H1 (cell line): ENCODE data around the gene C20orf202. TPM values are rescaled to one million over a fixed set of nuclear protein-coding genes. Genes with fewer than 3 reads are reported as not detected.

Source experiments
- CTCF ChIA-PET: fragments of 300-600 bp; sonication (Branson Sonifier 250); formaldehyde crosslinking; loops from one replicate; lab custom pipeline; 2021; ENCODE audit not compliant: partially characterized antibody; lab: Charles Lee
- POLR2A ChIA-PET: fragments of 300-600 bp; sonication (Branson Sonifier 250); formaldehyde crosslinking; loops from one replicate; lab custom pipeline; 2021; ENCODE audit warnings: inconsistent platforms; ENCODE audit not compliant: partially characterized antibody; lab: Charles Lee
- DNase-seq, 2 experiments: peaks; one replicate each; pipeline versions ENCODE4 v3.0.0 to v3.0.0-alpha.2; 2010 to 2022; ENCODE audit warnings: low spot score in 2 of 2, low read depth in 1 of 2, mixed read lengths in 1 of 2
- FAIRE-seq: peaks from 2 replicates; lab custom pipeline; 2011; peaks lifted over from hg19 to GRCh38; lab: Jason Lieb, UNC
- H2AFZ ChIP-seq: 2 replicates; pipeline ENCODE4 v1.8.1; 2012; ENCODE audit warnings: low read length, inconsistent platforms
- H2AK5ac ChIP-seq: 2 replicates; pipeline ENCODE4 v1.6.1; 2013; ENCODE audit warnings: low read depth, low read length
- H2BK120ac ChIP-seq: replicated peaks from 2 replicates; pipeline ENCODE3; 2013; ENCODE audit warnings: low read depth, low read length, inconsistent platforms
- H2BK12ac ChIP-seq: 2 replicates; pipeline ENCODE4 v1.6.1; 2013; ENCODE audit warnings: low read depth, low read length
- H2BK15ac ChIP-seq: 2 replicates; pipeline ENCODE4 v1.6.1; 2013; ENCODE audit warnings: low read length
- H2BK20ac ChIP-seq: 2 replicates; pipeline ENCODE4 v1.6.1; 2013; ENCODE audit warnings: low read length
- H2BK5ac ChIP-seq: 2 replicates; pipeline ENCODE4 v1.6.1; 2013; ENCODE audit warnings: low read depth, low read length
- H3K14ac ChIP-seq: 2 replicates; pipeline ENCODE4 v1.6.1; 2013; ENCODE audit warnings: inconsistent platforms; ENCODE audit not compliant: insufficient read length
- H3K18ac ChIP-seq: 2 replicates; pipeline ENCODE4 v1.6.1; 2013; ENCODE audit warnings: low read length; ENCODE audit errors: extremely low read depth
- H3K23ac ChIP-seq: 2 replicates; pipeline ENCODE4 v1.6.1; 2013; ENCODE audit warnings: inconsistent platforms; ENCODE audit not compliant: insufficient read length
- H3K23me2 ChIP-seq: 2 replicates; pipeline ENCODE4 v1.6.1; 2013; ENCODE audit warnings: low read depth, low read length
- H3K27ac ChIP-seq: 2 replicates; pipeline ENCODE4 v1.6.1; 2011; ENCODE audit warnings: low read depth, low read length, inconsistent platforms
- H3K27me3 ChIP-seq, 4 experiments: replicated peaks in 1 of 4; 1 replicate in 1 of 4; 2 replicates in 3 of 4; pipeline versions ENCODE4 v1.6.1 to v1.8.1; 2011 to 2013; ENCODE audit warnings: low read length in 3 of 4, mild to moderate bottlenecking in 3 of 4, inconsistent platforms in 2 of 4, mixed read lengths in 2 of 4, moderate library complexity in 1 of 4; ENCODE audit not compliant: control insufficient read depth in 3 of 4, insufficient read depth in 3 of 4; ENCODE audit errors: extremely low read depth in 1 of 4
- H3K36me3 ChIP-seq, 4 experiments: 2 replicates each; pipeline versions ENCODE4 v1.6.1 to v1.8.1; 2011 to 2013; ENCODE audit warnings: mild to moderate bottlenecking in 4 of 4, low read length in 3 of 4, moderate library complexity in 2 of 4, control low read depth in 1 of 4, inconsistent platforms in 1 of 4; ENCODE audit not compliant: insufficient read depth in 4 of 4, control insufficient read depth in 2 of 4
- H3K4ac ChIP-seq: replicated peaks from 2 replicates; pipeline ENCODE3; 2013; ENCODE audit warnings: low read length, low read depth, mixed read lengths, inconsistent platforms; ENCODE audit not compliant: insufficient read length
- H3K4me1 ChIP-seq, 4 experiments: replicated peaks in 1 of 4; 1 replicate in 1 of 4; 2 replicates in 3 of 4; pipeline versions ENCODE4 v1.6.1 to v1.8.1; 2011 to 2013; ENCODE audit warnings: low read length in 3 of 4, inconsistent platforms in 2 of 4, mixed read lengths in 1 of 4; ENCODE audit not compliant: insufficient read depth in 4 of 4, control insufficient read depth in 3 of 4
- H3K4me2 ChIP-seq, 2 experiments: 2 replicates each; pipeline versions ENCODE4 v1.6.1 to v1.8.1; 2011 to 2013; ENCODE audit warnings: low read depth in 2 of 2, low read length in 2 of 2, control low read depth in 1 of 2, inconsistent platforms in 1 of 2, mild to moderate bottlenecking in 1 of 2; ENCODE audit not compliant: insufficient read depth in 1 of 2
- H3K4me3 ChIP-seq, 4 experiments: fragments of 200-600, 300-600 bp in 1 of 4; sonication (generic), shearing (Covaris generic), sonication (Bioruptor Twin) in 1 of 4; 2 replicates each; pipeline versions ENCODE4 v1.5.1 to v1.8.1; 2011 to 2016; ENCODE audit warnings: low read length in 4 of 4, low read depth in 3 of 4, control low read depth in 2 of 4, inconsistent platforms in 2 of 4, mild to moderate bottlenecking in 2 of 4, mixed read lengths in 1 of 4, moderate library complexity in 1 of 4; ENCODE audit not compliant: insufficient read depth in 2 of 4; ENCODE audit errors: extremely low read depth in 1 of 4
- H3K56ac ChIP-seq: replicated peaks from 2 replicates; pipeline ENCODE3; 2013; ENCODE audit warnings: low read depth, mild to moderate bottlenecking, mixed read lengths, low read length, inconsistent platforms; ENCODE audit not compliant: insufficient read length
- H3K79me1 ChIP-seq: 2 replicates; pipeline ENCODE4 v1.6.1; 2013; ENCODE audit warnings: low read depth, low read length, control low read depth
- H3K79me2 ChIP-seq, 2 experiments: 2 replicates each; pipeline versions ENCODE4 v1.6.1 to v1.8.1; 2012 to 2013; ENCODE audit warnings: low read length in 2 of 2, mild to moderate bottlenecking in 2 of 2, inconsistent platforms in 1 of 2; ENCODE audit not compliant: insufficient read depth in 2 of 2, control insufficient read depth in 1 of 2
- H3K9ac ChIP-seq, 4 experiments: replicated peaks in 1 of 4; 1 replicate in 1 of 4; 2 replicates in 3 of 4; pipeline versions ENCODE4 v1.6.1 to v1.8.1; 2011 to 2013; ENCODE audit warnings: low read depth in 3 of 4, low read length in 3 of 4, control low read depth in 2 of 4, mild to moderate bottlenecking in 2 of 4, moderate library complexity in 2 of 4, inconsistent platforms in 1 of 4; ENCODE audit errors: extremely low read depth in 1 of 4
- H3K9me3 ChIP-seq, 2 experiments: 2 replicates each; pipeline versions ENCODE4 v1.6.1 to v1.8.1; 2012 to 2013; ENCODE audit warnings: mild to moderate bottlenecking in 2 of 2, moderate library complexity in 2 of 2, control low read depth in 1 of 2, inconsistent platforms in 1 of 2, low read depth in 1 of 2, low read length in 1 of 2, mixed read lengths in 1 of 2; ENCODE audit not compliant: insufficient read depth in 2 of 2
- H4K20me1 ChIP-seq, 2 experiments: replicated peaks in 1 of 2; 2 replicates each; pipeline versions ENCODE3 to v1.8.1; 2011 to 2013; ENCODE audit warnings: inconsistent platforms in 2 of 2, low read length in 2 of 2, mild to moderate bottlenecking in 1 of 2; ENCODE audit not compliant: insufficient read depth in 2 of 2, control insufficient read depth in 1 of 2
- H4K5ac ChIP-seq: 2 replicates; pipeline ENCODE4 v1.6.1; 2013; ENCODE audit warnings: low read length, low read depth, mixed read lengths, inconsistent platforms; ENCODE audit not compliant: insufficient read length
- H4K8ac ChIP-seq: 2 replicates; pipeline ENCODE4 v1.8.0; 2013; ENCODE audit warnings: mild to moderate bottlenecking, moderate library complexity, low read length, inconsistent platforms; ENCODE audit not compliant: insufficient read depth; ENCODE audit errors: extremely low read depth
- H4K91ac ChIP-seq: replicated peaks from 2 replicates; pipeline ENCODE3; 2013; ENCODE audit warnings: low read length, mixed read lengths, inconsistent platforms; ENCODE audit not compliant: insufficient read length
- BRCA1 ChIP-seq: IDR thresholded peaks from 2 replicates; pipeline ENCODE4 v1.6.1; 2012; ENCODE audit warnings: low read depth, low read length, improper control_type of control experiment
- EGR1 ChIP-seq: IDR thresholded peaks from 2 replicates; pipeline ENCODE4 v1.6.1; 2011; ENCODE audit warnings: low read depth, low read length, borderline replicate concordance
- KDM4A ChIP-seq: IDR thresholded peaks from one replicate; pipeline ENCODE4 v1.7.1; 2012; ENCODE audit warnings: low read depth, mild to moderate bottlenecking, moderate library complexity, low read length, inconsistent platforms; ENCODE audit not compliant: severe bottlenecking
- KDM5A ChIP-seq: fragments of 200-600 bp; IDR thresholded peaks from 2 replicates; pipeline ENCODE4 v1.7.1; 2012; ENCODE audit warnings: mild to moderate bottlenecking, low read length, inconsistent platforms, mixed read lengths
- NANOG ChIP-seq: IDR thresholded peaks from 2 replicates; pipeline ENCODE4 v1.6.1; 2011; ENCODE audit warnings: low read length, low read depth, mild to moderate bottlenecking, inconsistent platforms; ENCODE audit not compliant: insufficient read depth, poor library complexity, severe bottlenecking
- POLR2A ChIP-seq, 2 experiments: IDR thresholded peaks; 1 replicate in 1 of 2; 2 replicates in 1 of 2; pipeline ENCODE4 v1.6.1; 2011; ENCODE audit warnings: low read depth in 2 of 2, low read length in 2 of 2, mild to moderate bottlenecking in 2 of 2; ENCODE audit errors: control extremely low read depth in 1 of 2
- RBBP5 ChIP-seq: IDR thresholded peaks from 2 replicates; pipeline ENCODE4 v1.7.1; 2012; ENCODE audit warnings: low read depth, mild to moderate bottlenecking, inconsistent platforms, low read length, moderate library complexity, borderline replicate concordance
- RXRA ChIP-seq: IDR thresholded peaks from 2 replicates; pipeline ENCODE4 v1.6.1; 2011; ENCODE audit warnings: low read depth, mild to moderate bottlenecking, low read length, moderate library complexity; ENCODE audit not compliant: insufficient read depth
- SIN3A ChIP-seq, 2 experiments: IDR thresholded peaks in 1 of 2; conservative IDR thresholded peaks in 1 of 2; 2 replicates each; pipeline ENCODE4 v1.6.1; 2011 to 2012; ENCODE audit warnings: low read length in 2 of 2, improper control_type of control experiment in 1 of 2, low read depth in 1 of 2, mild to moderate bottlenecking in 1 of 2
- SIX5 ChIP-seq: IDR thresholded peaks from 2 replicates; pipeline ENCODE4 v1.6.1; 2011; ENCODE audit warnings: mild to moderate bottlenecking, low read depth, low read length
- SP2 ChIP-seq: IDR thresholded peaks from 2 replicates; pipeline ENCODE4 v1.6.1; 2012; ENCODE audit warnings: mild to moderate bottlenecking, low read length, inconsistent platforms
- TAF7 ChIP-seq: optimal IDR thresholded peaks from 2 replicates; pipeline ENCODE3; 2011; ENCODE audit warnings: low read depth, mild to moderate bottlenecking, inconsistent platforms, low read length, moderate library complexity, borderline replicate concordance
- TBP ChIP-seq: IDR thresholded peaks from 2 replicates; pipeline ENCODE4 v1.6.1; 2011; ENCODE audit warnings: low read depth, low read length, improper control_type of control experiment
- TCF12 ChIP-seq: IDR thresholded peaks from 2 replicates; pipeline ENCODE4 v1.6.1; 2011; ENCODE audit warnings: low read depth, mild to moderate bottlenecking, low read length
- TEAD4 ChIP-seq: IDR thresholded peaks from 2 replicates; pipeline ENCODE4 v1.6.1; 2012; ENCODE audit warnings: low read depth, low read length, inconsistent platforms, mixed read lengths
- YY1 ChIP-seq: IDR thresholded peaks from 2 replicates; pipeline ENCODE4 v1.6.1; 2011; ENCODE audit warnings: low read depth, mild to moderate bottlenecking, low read length
- WGBS, 2 experiments: shearing (Covaris generic) in 1 of 2; methylation state at CpG; one replicate each; pipeline versions ENCODE4 v1.1.6 to v1.1.7; 2013 to 2015; ENCODE audit warnings: low lambda C conversion rate in 2 of 2, mixed read lengths in 2 of 2, inconsistent platforms in 1 of 2, low coverage in 1 of 2, missing lambda C conversion rate in 1 of 2; ENCODE audit not compliant: insufficient replicate concordance in 2 of 2, insufficient coverage in 1 of 2, insufficient read length in 1 of 2; ENCODE audit errors: extremely low coverage in 1 of 2, missing lambda C conversion rate in 1 of 2; 5-methylcytosine and 5-hydroxymethylcytosine counted together
- polyA plus RNA-seq, 7 experiments: library from polyadenylated mRNA; depleted of rRNA in 3 of 7; stranded (reverse) in 5 of 7; unstranded in 2 of 7; fragments of >200 nt in 5 of 7; fragments of 200-250 nt in 2 of 7; gene quantifications; 1 replicate in 5 of 7; 2 replicates in 1 of 7; 4 replicates in 1 of 7; pipeline versions ENCODE4 v1.2.1 to v1.2.3, GENCODE V29; 2011 to 2013; ENCODE audit warnings: missing spikeins in 2 of 7, mixed read lengths in 2 of 7
- total RNA-seq: library from RNA; stranded (reverse); fragmentation: NEBNext Ultra II Directional; extraction: Animal tissue kit (Norgen Biotek cat#: 25700); gene quantifications from 2 replicates; pipeline ENCODE4 v1.2.1, GENCODE V29; 2021

C20orf202 gene
- total and polyA plus RNA-seq, 2 of the 8 experiments (the other 6 are each of a cell fraction or from before 2014, with no cell fraction given), result 0.12 TPM; not detected in 1

GRCh38 chr20:1197801-1198200 is 5.5 kb upstream of the C20orf202 start:
- ChIA-PET CTCF (interaction anchor here (4.1 kb wide), 1 partner anchor 11 kb away, joined by 17 read pairs; no protein-coding TSS in a partner anchor), POLR2A (no interaction called here)
- no peak for FAIRE-seq
- TF ChIP-seq TBP (no peak), SIN3A (conservative IDR thresholded peaks at IDR 0.05 in 1 of 2, IDR thresholded peaks at IDR 0.05 in 1 of 2; ENCODE audit: low read depth in 1 of 2, low read length in 2 of 2) (no peak), RXRA (no peak), KDM5A (no peak), TEAD4 (no peak), YY1 (no peak), POLR2A (IDR thresholded peaks at IDR 0.05; ENCODE audit: control extremely low read depth in 1 of 2, low read depth in 2 of 2, low read length in 2 of 2) (no peak), BRCA1 (no peak), TCF12 (no peak), KDM4A (no peak), SP2 (no peak), TAF7 (no peak), EGR1 (no peak), NANOG (no peak), SIX5 (no peak), RBBP5 (no peak)

More at GRCh38 chr20:1197801-1198200, 5.5 kb upstream of the C20orf202 start:
- Histone ChIP-seq H2AFZ (no peak overlapping the region), H4K5ac (no peak overlapping the region), H3K14ac (no peak overlapping the region), H3K27me3 (no peaks in the 10 kb centered on the region; a peak in 1 of 7 replicates), H3K56ac (no peak overlapping the region), H3K4me3 (no peak overlapping the region), H3K4me2 (no peak overlapping the region), H3K27ac (no peak overlapping the region), H2AK5ac (no peak overlapping the region), H3K9me3 (no peaks in the 10 kb centered on the region), H2BK120ac (no peak overlapping the region), H3K23me2 (no peaks in the 10 kb centered on the region), H2BK15ac (no peak overlapping the region), H2BK5ac (no peak overlapping the region), H3K9ac (no peak overlapping the region), H3K79me2 (no peaks in the 10 kb centered on the region), H4K8ac (no peak overlapping the region), H2BK20ac (no peak overlapping the region), H3K4ac (no peak overlapping the region), H3K79me1 (no peaks in the 10 kb centered on the region; the same call in 1 of the 2 replicates), H3K18ac (no peak overlapping the region), H3K36me3 (no peaks in the 10 kb centered on the region), H3K4me1 (no peaks in the 10 kb centered on the region), H2BK12ac (no peak overlapping the region), H4K91ac (no peak overlapping the region), H4K20me1 (no peaks in the 10 kb centered on the region), H3K23ac (no peak overlapping the region)
- WGBS, 2 experiments, result 92% methylated on average over 7 of the region's 7 CpGs; no CpG with 5 or more reads in 1 of the 2 experiments
- no peak for DNase-seq
